Esophagus muscularis mucosa (tissue), 4 donors: ENCODE results near the gene NHLRC4.

Source experiments
- CTCF ChIP-seq, 3 experiments: fragments of 200-600 bp in 2 of 3; fragments of 450-650 bp in 1 of 3; sonication (generic) in 2 of 3; IDR thresholded peaks; one replicate each; pipeline ENCODE4 v1.5.1; 2017 to 2019; ENCODE audit warnings: antibody characterized with exemption in 3 of 3, mild to moderate bottlenecking in 2 of 3, moderate library complexity in 1 of 3
- EP300 ChIP-seq: sonication (generic); formaldehyde crosslinking; IDR thresholded peaks from one replicate; pipeline ENCODE4 v1.6.1; 2017; ENCODE audit warnings: antibody characterized with exemption
- POLR2A ChIP-seq: fragments of 450-650 bp; IDR thresholded peaks from one replicate; pipeline ENCODE4 v1.6.1; 2017; ENCODE audit warnings: antibody characterized with exemption, moderate library complexity, mild to moderate bottlenecking, low read depth
- POLR2AphosphoS5 ChIP-seq, 2 donors: sonication (generic); formaldehyde crosslinking; IDR thresholded peaks; one replicate each; pipeline ENCODE4 v1.6.1; 2017; ENCODE audit warnings: antibody characterized with exemption in 2 of 2

- TF ChIP-seq POLR2AphosphoS5 (IDR thresholded peaks at IDR 0.05) (no peak), CTCF (IDR thresholded peaks at IDR 0.05) (no peak), EP300 (no peak), POLR2A (no peak)
These were observed 5.9 kb upstream of the NHLRC4 start for GRCh38 chr16:560701-561412.
